MM.1S (cell line): ENCODE measurements around the gene CNTNAP2.
A peak's percentile ranks its signal among the peaks of the same experiment; 100 is the strongest.

Experiments
- DNase-seq: peaks from one replicate; pipeline ENCODE4 v3.0.0-alpha.2; 2015
- H2AFZ ChIP-seq: fragments of 300-600 bp; sonication (generic); 2 replicates; pipeline ENCODE4 v1.6.0; 2016; ENCODE audit warnings: antibody characterized with exemption, low read length
- H3F3A ChIP-seq: fragments of 300-600 bp; sonication (generic); 2 replicates; pipeline ENCODE4 v1.6.1; 2016; ENCODE audit warnings: mild to moderate bottlenecking, antibody characterized with exemption, low read length, moderate library complexity, mixed read lengths; ENCODE audit not compliant: insufficient read depth
- H3K27ac ChIP-seq: fragments of 300-600 bp; sonication (generic); 2 replicates; pipeline ENCODE4 v1.5.1; 2016; ENCODE audit warnings: mild to moderate bottlenecking, low read length
- H3K27me3 ChIP-seq: fragments of 300-600 bp; sonication (generic); replicated peaks from 2 replicates; pipeline ENCODE4 v1.6.0; 2016; ENCODE audit warnings: low read length; ENCODE audit not compliant: insufficient read depth
- H3K36me3 ChIP-seq: fragments of 300-600 bp; sonication (generic); replicated peaks from 2 replicates; pipeline ENCODE4 v1.6.1; 2016; ENCODE audit warnings: mild to moderate bottlenecking, low read length, mixed read lengths; ENCODE audit not compliant: insufficient read depth
- H3K4me1 ChIP-seq: fragments of 300-600 bp; sonication (generic); 2 replicates; pipeline ENCODE4 v1.6.1; 2016; ENCODE audit warnings: low read length, mixed read lengths
- H3K4me2 ChIP-seq: fragments of 300-600 bp; sonication (generic); 2 replicates; pipeline ENCODE4 v1.6.0; 2016; ENCODE audit warnings: low read depth, low read length
- H3K4me3 ChIP-seq: fragments of 300-600 bp; sonication (generic); 2 replicates; pipeline ENCODE4 v1.5.1; 2016; ENCODE audit warnings: low read length, mixed read lengths
- H3K79me2 ChIP-seq: fragments of 300-600 bp; sonication (generic); 2 replicates; pipeline ENCODE4 v1.6.1; 2016; ENCODE audit warnings: mixed run types, low read length, mixed read lengths
- H3K9ac ChIP-seq: fragments of 300-600 bp; sonication (generic); 2 replicates; pipeline ENCODE4 v1.6.1; 2016; ENCODE audit warnings: low read length, mixed read lengths
- H3K9me2 ChIP-seq: fragments of 300-600 bp; sonication (generic); replicated peaks from 2 replicates; pipeline ENCODE4 v1.6.1; 2016; ENCODE audit warnings: mild to moderate bottlenecking, low read length, mixed read lengths; ENCODE audit not compliant: insufficient read depth
- H3K9me3 ChIP-seq: fragments of 300-600 bp; sonication (generic); replicated peaks from 2 replicates; pipeline ENCODE4 v1.6.1; 2016; ENCODE audit warnings: mild to moderate bottlenecking, low read length, mixed read lengths; ENCODE audit not compliant: insufficient read depth
- H4K20me1 ChIP-seq: fragments of 300-600 bp; sonication (generic); 2 replicates; pipeline ENCODE4 v1.6.1; 2016; ENCODE audit warnings: mild to moderate bottlenecking, low read length, moderate library complexity, mixed read lengths; ENCODE audit not compliant: insufficient read depth
- CTCF ChIP-seq: fragments of 300-600 bp; sonication (generic); IDR thresholded peaks from 2 replicates; pipeline ENCODE4 v1.5.1; 2016; ENCODE audit warnings: antibody characterized with exemption, low read length, mixed read lengths
- EZH2 ChIP-seq: fragments of 300-600 bp; sonication (generic); optimal IDR thresholded peaks from 2 replicates; pipeline ENCODE3; 2017; ENCODE audit warnings: low read depth, mild to moderate bottlenecking, antibody characterized with exemption, low read length, mixed read lengths
- EZH2phosphoT487 ChIP-seq: fragments of 300-600 bp; sonication (generic); IDR thresholded peaks from 2 replicates; pipeline ENCODE4 v1.6.1; 2018; ENCODE audit warnings: antibody characterized with exemption, low read length

The CNTNAP2 gene

GRCh38 chr7:147674705-147675104 is 1558.1 kb downstream of the CNTNAP2 start:
- Histone ChIP-seq H3K4me1 (no peaks in the 10 kb centered on the region), H3K27me3 (no peaks in the 10 kb centered on the region), H3K4me3 (no peak overlapping the region), H3K4me2 (no peak overlapping the region), H3K27ac (no peak overlapping the region), H4K20me1 (no peaks in the 10 kb centered on the region), H3K9me3 (no peaks in the 10 kb centered on the region), H3K79me2 (no peaks in the 10 kb centered on the region), H3K9me2 (no peaks in the 10 kb centered on the region), H3F3A (no peaks in the 10 kb centered on the region), H2AFZ (no peak overlapping the region), H3K36me3 (no peaks in the 10 kb centered on the region), H3K9ac (no peak overlapping the region)
- TF ChIP-seq EZH2phosphoT487 (no peak), EZH2 (no peak), CTCF (no peak)
- DNase-seq, result no peak

- H3K4me2 ChIP-seq, result no peak overlapping the region
Measured at GRCh38 chr7:147678943-147679342, 1562.3 kb downstream of the CNTNAP2 start.

GRCh38 chr7:147681530-147681929 is 1564.9 kb downstream of the CNTNAP2 start:
- H3K36me3 ChIP-seq, result no peaks in the 10 kb centered on the region
- no peak overlapping the region for H3K4me3 ChIP-seq
- H3K27ac ChIP-seq, result no peak overlapping the region
- H4K20me1 ChIP-seq, result no peaks in the 10 kb centered on the region
- H3K27me3 ChIP-seq, result no peaks in the 10 kb centered on the region
- H3K9me2 ChIP-seq, result no peaks in the 10 kb centered on the region
- no peak overlapping the region for H3K4me2 ChIP-seq
- no peak overlapping the region for H3K9ac ChIP-seq
- no peaks in the 10 kb centered on the region for H3F3A ChIP-seq
- H3K4me1 ChIP-seq, result no peaks in the 10 kb centered on the region
- TF ChIP-seq CTCF (no peak), EZH2phosphoT487 (no peak), EZH2 (no peak)
- no peak overlapping the region for H2AFZ ChIP-seq
- peak; percentile 24 for DNase-seq
- no peaks in the 10 kb centered on the region for H3K9me3 ChIP-seq
- H3K79me2 ChIP-seq, result no peaks in the 10 kb centered on the region

More at GRCh38 chr7:147678943-147679342, 1562.3 kb downstream of the CNTNAP2 start:
- Histone ChIP-seq H3K9me3 (no peaks in the 10 kb centered on the region), H3K27ac (no peak overlapping the region), H3F3A (no peaks in the 10 kb centered on the region), H3K36me3 (no peaks in the 10 kb centered on the region), H3K9ac (no peak overlapping the region), H2AFZ (no peak overlapping the region), H3K27me3 (no peaks in the 10 kb centered on the region), H3K4me3 (no peak overlapping the region), H3K4me1 (no peaks in the 10 kb centered on the region), H3K9me2 (no peaks in the 10 kb centered on the region), H4K20me1 (no peaks in the 10 kb centered on the region), H3K79me2 (no peaks in the 10 kb centered on the region)
- no peak for DNase-seq
- TF ChIP-seq EZH2 (no peak), CTCF (no peak), EZH2phosphoT487 (no peak)
